H4 (cell line): ENCODE data around the gene GPR156. TPM values are rescaled to one million over a fixed set of nuclear protein-coding genes. Genes with fewer than 3 reads are reported as not detected.
A peak's percentile ranks its signal among the peaks of the same experiment; 100 is the strongest.

Source experiments
- DNase-seq: peaks from one replicate; pipeline ENCODE4 v3.0.0-alpha.2; 2015; ENCODE audit warnings: low spot score
- total RNA-seq: library from RNA; depleted of rRNA; stranded (reverse); fragments of >200 nt; shearing (Covaris generic); gene quantifications from 2 replicates; pipeline ENCODE4 v1.2.3, GENCODE V29; 2014

GPR156 gene
- total RNA-seq, 1 experiment from 2014 or later: 0.64 TPM

DNA sequence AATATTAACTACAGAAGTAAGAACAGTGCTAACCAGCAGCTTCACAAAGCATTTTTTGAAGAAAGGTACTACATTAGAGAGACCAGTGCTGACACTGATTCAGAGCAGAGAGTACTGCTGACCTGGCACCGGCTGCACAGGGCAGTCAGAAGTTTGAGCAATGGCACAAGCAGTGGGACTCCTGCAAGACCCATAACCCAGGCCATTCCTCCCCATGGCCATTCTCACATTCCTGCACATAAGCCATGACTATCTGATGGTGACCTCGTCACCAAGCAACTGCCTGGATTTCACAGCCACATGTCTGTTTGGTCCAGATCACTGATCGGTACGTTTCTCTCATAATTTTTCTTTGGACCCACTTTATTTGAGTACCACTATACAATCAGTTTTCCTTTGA lies 88.7 kb downstream of the GPR156 start:
- DNase-seq: no peak

DNA sequence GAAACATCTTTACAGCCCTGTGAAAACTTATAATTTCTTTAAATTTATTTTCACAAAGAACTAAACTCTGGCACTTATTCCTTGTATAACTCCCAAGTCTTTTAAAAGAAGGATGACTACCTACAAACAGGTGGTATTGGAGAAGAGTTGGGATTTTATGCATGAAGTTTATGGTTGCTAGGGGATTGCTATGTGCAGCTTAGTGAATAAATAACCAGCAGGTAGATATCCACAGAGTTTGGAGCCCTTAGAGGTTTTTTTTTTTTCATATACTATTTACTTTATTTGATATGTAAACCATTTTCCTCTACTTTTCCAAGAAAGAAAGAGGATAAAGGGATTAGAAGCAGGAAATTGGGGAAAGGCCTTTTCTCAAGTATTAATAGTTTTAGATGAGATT lies 91.5 kb downstream of the GPR156 start:
- no peak for DNase-seq

DNA sequence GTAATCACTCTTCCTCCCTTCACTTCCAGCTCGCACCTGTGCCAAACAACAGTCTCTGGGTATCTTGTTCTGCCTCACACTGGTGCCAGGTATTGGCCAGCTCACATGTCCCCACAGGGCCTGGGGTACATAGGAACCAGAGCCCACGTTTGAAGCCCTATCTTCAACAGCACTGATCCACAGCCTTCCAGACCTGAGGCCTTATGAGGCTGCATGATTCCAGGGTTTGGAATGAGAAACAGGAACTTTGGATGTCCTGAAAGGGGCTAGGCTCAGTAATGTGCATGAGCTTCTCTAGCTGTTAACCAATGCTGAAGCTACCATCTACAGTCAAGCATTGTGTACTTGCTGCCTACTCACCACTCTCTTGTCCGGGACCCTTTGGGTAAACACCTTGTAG lies 92.4 kb downstream of the GPR156 start:
- DNase-seq: no peak

DNA sequence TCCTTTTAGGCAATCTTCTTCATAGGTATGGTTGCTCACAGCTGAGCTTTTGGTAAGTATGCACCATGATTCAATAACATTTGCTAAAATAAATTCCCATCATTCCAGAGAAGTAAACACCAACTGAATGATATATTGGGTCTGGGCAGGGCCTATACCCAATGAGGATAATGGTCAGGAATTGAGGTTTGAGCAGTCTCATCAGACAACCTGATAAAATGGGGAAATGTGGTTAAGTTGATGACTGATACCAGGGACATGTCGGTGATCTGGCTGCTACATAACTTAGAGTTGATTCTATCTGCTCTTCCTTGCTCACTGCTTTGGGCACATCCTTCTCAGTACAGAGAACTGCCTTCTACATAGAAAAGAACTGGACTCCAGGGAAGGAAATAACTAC lies 92.9 kb downstream of the GPR156 start:
- DNase-seq: no peak

DNA sequence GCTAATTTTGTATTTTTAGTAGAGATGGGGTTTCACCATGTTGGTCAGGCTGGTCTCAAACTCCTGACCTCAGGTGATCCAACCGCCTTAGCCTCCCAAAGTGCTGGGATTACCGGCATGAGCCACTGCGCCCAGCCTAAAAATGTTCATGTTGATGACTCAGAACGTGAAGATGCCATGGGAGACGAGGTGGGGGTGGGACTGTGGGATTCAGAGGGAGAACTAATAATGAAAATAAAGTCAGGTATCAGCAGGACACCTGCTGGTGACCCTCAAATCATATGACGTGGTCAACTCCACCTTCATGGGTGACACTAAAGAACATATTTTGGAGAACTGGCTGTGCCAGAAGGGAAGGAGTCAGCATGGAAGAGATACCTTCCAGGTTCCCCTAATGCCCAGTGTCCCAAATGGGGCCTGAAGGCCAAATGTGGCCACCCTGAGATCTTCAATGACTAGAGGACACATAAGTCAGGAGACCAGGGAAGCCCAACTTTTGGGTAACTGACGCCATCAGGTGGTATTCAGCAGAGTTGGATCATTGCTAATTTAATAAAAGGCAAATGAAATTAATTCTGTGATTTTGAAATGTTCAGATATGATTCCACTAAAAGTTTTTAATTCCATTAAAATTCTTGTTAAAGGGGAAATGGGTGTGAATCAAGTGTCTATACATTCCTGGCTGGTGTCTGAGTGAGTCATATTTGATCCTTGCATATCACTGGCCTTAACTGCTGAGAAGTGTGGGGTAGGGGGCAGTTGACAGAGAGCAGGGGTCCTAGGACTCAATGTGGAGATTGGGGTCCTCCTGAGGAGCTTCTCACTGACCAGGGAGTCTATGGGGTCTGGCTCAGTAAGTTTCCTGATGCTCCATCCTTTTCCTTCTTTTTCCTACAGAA lies 102.2 kb downstream of the GPR156 start:
- DNase-seq: no peak

DNA sequence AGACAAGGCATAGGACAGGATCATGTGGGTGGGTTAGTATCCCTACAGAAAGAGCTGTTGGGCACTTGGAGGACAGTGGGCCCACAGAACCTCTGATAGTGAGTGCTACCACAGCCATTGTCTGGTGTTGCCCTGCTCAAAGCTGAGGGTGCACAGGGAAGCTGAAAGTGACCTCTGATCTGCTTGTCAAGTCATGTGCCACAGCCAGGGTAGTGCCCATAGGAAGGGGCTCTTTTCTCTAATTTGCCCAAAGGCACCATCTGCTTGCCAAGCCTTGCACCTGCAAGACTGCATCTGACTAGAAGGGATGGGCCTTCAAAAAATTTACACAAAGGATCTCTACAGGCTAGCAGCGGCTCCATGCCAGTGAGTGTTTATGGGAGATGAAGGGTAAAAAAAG lies 103.4 kb downstream of the GPR156 start:
- DNase-seq: no peak

DNA sequence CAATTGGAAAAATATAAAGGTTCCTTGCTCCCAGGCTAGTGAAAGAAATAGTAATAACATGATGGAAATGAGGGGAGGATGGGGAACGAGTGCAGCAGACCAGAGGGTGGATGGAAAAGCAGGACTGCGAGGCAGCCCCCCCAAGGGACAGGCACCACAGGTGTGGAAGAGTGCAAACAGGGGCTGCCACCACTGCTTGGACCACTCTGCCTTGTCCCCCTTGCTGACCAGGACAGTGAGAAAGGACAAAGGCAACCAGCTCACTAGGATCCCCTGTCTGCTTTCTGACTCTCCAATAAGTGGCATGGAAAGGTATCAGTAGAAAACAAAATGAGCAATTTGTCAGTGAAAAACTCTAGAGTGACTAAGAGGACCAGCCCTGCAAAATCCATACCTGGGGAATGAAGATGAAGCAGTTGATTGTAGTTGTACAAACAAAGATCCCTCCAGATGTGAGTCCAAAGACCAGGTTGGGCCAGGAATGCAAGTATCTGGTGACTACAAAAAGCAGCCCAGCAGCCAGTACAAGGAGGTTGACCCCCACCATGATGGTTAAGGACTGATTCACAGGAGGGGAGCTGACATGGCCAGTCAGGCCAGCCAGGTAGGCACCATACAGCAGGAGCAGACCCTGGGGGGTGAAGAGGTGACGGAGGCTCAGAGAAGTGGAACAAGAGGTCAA lies 104.2 kb downstream of the GPR156 start:
- no peak for DNase-seq

DNA sequence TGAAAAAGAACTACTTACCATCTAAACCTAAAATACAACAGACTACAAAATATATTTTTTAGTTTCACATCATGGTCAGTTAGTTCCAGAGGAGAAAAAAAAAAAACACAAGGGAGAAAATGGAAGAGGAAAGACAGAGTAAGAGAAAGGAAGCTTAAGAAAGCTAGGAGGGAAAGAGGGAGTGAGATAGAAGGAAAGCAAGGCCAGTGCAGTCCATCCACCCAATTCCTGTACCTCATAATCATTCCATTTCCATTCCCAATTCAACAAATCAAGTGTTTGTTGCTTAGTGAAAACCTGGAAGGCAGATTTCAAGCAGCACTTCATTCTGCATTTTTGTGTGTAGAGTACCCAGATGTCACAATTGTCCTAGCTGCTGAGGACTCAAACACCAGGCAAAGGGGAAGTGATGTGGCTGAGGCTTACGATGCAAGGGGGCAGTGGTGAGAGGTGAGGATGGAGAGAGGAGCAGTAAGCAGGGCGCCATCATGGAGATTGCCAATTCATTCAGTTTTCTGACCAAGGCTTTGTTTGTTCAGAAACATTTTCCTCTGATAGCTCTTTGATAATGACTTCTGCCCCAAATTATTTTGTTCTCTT lies 107.2 kb downstream of the GPR156 start:
- DNase-seq: peak; percentile 70

DNA sequence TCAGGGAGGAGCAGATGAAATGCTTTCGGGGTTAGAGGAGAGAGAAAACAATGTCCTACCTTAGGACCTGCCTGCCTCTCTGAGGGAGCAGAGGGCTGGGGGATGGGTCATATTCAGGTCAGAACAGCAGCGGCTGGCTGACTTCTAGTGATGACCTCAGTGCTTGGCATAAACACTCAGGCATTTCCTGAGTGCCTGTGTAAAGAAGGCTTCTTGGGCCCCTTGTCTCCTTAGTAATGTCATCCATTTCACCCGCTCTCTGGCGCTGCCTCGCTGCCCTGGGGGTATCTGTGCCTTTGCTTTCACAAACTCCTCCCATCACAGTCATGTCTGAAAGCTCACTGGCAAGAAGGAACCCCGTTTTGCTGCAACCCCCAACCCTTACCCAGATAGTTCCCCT lies 107.9 kb downstream of the GPR156 start:
- peak; percentile 96 for DNase-seq

DNA sequence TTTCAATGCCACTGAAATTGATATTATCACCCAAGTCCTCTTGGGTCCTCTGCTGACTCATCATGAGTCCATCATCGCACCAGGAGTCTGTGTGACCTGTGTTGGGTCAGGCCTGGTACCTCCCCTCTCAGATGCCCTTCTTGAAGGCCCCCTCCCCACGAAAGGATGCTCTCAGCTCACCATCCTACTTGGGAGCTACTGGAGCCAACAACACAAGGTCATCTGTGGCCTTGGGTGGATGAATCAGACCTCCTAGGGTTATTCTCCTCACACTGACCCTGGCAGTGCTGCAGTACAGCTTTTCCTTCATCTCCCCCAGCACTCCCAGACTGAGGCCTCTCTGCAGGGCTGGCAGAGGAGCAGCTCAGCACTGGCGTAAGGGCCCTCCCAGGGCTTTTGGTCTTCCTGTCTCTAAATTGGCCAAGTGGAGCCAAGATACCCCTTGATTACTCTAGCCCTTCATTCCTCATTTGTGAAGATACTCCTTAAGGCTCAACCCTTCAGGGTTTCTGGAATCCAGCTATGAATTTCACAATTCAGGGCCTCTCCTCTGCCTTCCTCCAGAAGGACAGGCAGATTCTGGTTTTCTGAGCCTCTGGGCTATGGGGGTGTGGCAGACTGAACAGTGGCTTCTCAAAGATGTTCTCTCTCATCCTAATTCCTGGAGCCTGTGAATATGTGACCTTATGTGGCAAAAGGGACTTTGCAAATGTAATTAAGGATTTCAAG lies 110.0 kb downstream of the GPR156 start:
- no peak for DNase-seq

DNA sequence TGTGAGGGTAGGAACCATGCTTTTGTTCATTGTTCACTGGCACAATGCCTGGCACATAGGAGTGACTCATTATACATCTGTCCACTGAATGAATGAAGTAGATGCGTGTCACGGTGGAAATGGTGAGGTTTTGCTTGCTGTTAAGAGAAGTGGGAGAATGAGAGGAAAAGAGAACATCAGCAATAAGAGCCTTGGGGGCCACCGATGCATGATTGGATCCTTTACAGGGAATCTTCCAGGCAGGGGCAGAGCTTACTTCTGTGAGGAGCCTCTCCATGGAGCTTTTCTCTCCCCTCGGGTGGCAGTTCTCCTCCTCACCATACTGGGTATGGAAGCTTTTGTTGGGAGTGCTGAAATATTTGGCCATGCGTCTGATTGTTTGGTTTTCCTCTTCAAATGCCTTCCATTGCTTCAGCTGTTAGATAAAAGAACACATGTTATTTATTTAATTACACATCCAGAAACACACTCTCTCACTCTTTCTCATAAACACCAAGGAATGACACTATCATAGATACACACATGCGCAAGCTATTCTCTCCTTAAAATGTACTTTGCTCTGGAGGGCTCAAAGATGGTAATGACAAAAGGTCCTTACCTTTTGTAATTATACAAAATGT lies 111.9 kb downstream of the GPR156 start:
- DNase-seq: no peak

DNA sequence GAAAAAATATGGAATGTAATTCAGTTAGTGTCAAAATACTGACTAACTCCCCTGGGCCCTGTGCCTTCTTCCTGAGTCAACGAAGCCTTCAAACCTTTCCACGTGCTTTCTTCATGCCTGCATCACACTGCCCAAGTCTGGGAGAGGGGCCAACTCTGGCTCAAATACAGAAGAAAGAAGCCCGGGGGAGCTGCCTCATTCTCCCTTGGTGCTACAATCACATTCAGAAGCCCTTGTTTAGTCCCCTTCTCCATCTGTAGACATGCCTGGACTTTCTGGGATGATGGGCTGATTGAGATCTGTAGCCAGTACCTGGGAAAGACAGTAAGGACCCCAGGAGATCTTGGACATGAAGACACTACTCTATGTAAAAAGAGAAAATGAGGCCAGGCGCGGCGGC lies 113.0 kb downstream of the GPR156 start:
- DNase-seq: no peak

DNA sequence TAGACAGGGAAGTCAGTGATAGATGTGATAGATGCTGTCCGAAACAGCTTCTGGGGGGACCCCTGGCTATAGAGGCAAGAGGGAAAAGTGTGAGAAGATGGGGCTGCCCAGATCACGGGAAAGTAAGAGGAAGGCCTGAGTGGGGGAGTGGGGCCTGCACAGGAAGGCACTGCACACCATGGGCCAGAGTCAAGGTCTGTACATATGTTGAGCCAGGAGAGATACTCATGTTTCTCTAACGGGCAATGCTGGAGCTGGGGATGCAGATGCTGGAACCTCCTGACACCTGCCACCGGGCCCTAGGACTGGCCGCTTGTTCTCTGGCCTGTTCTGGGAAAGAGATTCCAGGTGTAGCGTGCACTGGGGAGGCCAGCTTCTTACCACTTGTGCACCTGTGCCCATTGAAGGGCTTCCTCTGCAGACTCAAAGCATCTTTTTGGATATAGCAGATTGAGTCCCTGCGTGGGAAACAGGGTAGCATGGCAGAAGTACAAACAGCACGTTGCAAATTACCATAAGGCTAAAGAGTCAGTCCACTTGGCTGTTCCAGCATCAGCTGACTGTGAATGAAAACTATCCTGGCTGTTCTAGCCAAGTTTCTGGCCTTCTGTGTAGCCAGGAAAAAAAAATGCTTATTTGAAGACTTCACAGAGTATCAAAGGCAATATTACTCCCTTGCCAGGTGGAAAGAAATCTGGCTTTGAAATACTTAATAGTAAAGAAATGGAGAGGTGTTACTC lies 113.7 kb downstream of the GPR156 start:
- DNase-seq: no peak

DNA sequence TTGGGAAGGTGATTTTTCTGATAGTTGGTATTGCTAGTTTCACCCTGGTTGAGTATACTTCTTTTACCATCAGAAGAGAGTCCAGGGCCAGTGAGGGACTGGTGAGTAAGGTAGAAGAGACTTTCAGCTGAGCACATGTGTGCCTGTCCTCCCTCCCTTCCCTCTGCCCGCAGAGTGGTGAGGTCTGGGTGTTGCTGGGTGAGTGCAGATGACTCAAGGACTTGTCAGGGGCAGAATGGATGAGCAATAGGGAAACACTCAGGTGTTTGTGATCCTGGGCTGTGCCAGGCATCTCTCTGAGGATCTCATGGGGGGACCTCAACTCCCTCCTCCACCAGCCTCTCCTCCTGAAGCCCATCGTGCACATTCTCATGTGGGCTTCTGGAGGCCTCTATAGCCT lies 114.8 kb downstream of the GPR156 start:
- DNase-seq: peak; percentile 48

DNA sequence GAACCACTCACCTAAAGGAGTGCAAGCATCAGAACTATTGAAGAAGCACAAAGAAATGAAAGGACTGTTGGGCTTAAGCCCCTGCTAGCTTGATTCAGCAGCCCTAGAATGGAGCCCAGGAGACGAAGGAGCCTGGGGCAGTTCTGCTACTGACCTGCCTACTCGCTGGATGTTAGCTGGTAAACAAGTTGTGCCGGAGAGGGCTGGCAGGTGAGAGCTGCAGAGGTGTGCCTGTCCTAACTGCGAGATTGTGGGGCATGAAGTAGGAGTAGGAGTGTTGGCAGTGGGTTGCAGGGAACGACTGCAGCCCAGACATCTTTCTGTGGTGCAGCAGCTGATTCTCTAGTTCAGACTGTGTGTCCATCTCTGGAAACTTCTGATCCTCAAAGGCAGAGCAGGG lies 115.6 kb downstream of the GPR156 start:
- no peak for DNase-seq

DNA sequence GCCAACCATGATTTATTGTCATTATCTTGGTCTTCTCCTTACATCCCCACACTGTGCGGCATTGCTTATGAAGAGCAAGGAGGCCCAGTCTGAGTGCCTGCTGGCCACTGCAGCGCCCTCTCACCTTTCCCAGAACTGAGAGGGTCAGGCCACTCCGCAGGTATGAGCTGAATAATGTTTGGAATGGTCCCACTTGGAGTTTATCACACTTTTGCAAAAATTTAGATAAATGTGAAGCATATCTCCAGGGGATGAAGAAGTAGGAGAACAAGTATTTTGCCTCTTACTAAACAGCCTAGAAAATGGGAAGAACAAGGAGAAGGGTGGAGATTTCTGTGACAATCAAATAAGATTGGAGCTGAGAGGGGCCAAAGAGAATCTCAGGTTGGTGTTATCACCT lies 116.4 kb downstream of the GPR156 start:
- no peak for DNase-seq

DNA sequence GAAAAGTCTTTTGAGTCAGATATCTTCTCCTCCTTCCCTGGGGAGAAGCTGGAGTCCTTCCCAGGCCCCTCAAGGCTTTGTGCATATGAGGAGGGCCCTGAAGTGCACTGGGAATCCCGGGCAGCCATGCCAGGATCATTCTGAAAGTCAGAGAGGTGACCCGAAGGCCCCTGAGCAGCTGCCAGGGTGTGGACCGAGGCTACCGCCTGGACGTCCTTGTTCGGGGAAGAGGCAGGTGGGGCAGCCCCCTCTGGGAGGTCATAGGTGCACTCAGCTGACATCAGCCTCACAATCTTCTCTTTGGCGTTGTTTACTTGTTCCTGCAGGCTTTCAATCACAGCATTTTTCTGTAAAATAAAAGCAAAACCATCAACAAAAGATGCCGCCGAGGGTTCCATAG lies 117.0 kb downstream of the GPR156 start:
- no peak for DNase-seq

DNA sequence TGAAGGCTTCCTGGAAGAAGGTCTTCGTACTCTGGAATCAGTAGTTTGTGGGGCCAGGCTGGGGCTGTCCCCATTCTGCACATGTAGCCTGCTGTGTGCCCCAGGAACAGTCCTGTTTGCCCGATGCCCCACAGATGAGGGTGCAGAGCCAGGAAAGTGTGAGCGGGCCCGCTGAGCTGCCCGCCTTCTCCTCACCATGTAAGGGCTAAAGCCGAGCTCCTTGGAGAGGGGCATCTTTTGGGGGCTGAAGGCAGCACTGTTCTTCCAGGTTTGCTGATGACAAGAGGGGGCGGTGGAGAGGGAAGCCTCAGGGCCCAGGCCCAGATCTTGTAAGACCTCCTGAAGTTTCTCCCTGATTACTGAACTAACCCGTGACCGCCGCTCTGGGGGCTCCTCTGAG lies 117.5 kb downstream of the GPR156 start:
- no peak for DNase-seq

DNA sequence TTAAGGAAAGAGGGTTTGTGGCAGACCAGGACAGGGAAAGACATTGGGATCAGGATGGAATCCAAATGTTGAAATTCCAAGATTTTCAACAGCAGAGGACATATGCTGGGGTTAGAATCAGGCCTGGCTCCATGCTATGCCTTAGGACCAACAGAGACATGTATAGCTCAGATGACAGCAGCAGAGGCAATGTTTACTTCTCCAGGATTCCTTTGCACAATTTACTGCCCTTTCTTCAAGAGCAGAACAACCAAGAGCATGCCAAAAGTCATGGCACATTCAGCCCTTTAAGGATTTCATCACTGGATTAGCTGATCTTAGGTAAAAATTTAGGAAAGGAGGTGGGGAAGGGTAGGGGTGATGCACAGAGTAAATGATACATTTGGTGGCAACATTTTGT lies 121.2 kb downstream of the GPR156 start:
- DNase-seq: no peak

DNA sequence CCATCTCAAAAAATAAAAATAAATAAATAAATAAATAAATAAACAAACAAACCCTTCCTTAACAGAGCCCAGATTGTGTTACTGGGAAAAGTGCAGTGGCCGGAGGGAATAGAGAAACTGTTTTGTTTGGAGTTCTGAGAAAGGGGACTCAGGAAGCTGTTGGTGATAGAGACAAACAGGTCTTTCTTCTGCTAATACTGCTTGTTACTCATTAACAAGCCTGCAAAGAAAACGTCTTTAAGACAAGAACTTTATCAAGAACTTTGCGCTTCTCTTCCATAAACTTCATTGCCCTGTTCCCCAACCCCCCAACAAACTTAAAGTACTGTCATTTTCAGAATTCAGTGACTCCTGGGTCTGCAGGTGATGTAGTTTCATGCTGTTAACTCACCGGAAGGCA lies 122.0 kb downstream of the GPR156 start:
- DNase-seq: no peak

DNA sequence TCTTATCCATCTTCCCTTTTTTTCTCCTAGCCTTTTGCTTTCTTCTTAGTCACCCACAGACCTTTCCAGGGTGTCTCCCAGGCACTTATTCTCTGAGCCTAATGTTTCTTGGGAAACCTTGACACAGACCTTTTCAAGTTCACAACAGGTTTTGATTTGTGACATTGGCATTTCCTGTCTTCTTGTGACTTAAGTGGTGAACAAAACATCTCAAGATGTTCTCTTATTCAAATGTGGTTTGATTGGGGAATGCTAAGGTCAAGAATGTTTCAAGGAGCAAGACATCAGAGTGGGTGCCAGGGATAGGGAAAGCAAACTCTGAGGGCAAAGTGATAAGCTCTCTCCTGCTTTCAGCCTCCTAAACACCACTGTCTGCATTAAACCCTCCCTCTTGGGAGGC lies 122.6 kb downstream of the GPR156 start:
- DNase-seq: no peak
